Cardiac fibroblast (primary cell): Measurements from ENCODE around the gene SUPT3H.

Experiments used
- DNase-seq, 2 donors: peaks; one replicate each; pipeline versions ENCODE4 v3.0.0 to v3.0.0-alpha.2; 2010; ENCODE audit warnings: low read depth in 2 of 2
- H3K4me3 ChIP-seq, 2 donors: replicated peaks in 1 of 2; 1 replicate in 1 of 2; 2 replicates in 1 of 2; pipeline ENCODE4 v1.5.1; 2011; ENCODE audit warnings: low read depth in 2 of 2, low read length in 2 of 2, mild to moderate bottlenecking in 2 of 2, moderate library complexity in 1 of 2
- CTCF ChIP-seq: IDR thresholded peaks from one replicate; pipeline ENCODE4 v1.5.1; 2011; ENCODE audit warnings: low read depth, mild to moderate bottlenecking, low read length, inconsistent platforms

Gene SUPT3H

GRCh38 chr6:45328523-45328922 lies 49.2 kb downstream of the SUPT3H start:
- TF ChIP-seq CTCF = no peak
- no peak for DNase-seq
- H3K4me3 ChIP-seq = peak overlapping the region in 1 of 2 donors; percentile 24

- peak within 1 kb of the TSS in 1 of 2 donors; percentile 24 for H3K4me3 ChIP-seq
- TF ChIP-seq CTCF = no peak
- peak; percentile 85 to 91 for DNase-seq
Measured at GRCh38 chr6:45327956-45328522, 49.7 kb downstream of the SUPT3H start, which contains the start of gene RUNX2. RUNX2 (plus strand) TSS chr6:45328330; CDS start chr6:45328727, 397 bp downstream.

GRCh38 chr6:45326698-45327417 lies 50.9 kb downstream of the SUPT3H start:
- DNase-seq = no peak
- H3K4me3 ChIP-seq = no peak overlapping the region
- no peak for TF ChIP-seq CTCF

- H3K4me3 ChIP-seq = no peak overlapping the region
- no peak for DNase-seq
- TF ChIP-seq CTCF = no peak
Measured at GRCh38 chr6:45323656-45324224, 54.0 kb downstream of the SUPT3H start.

- H3K4me3 ChIP-seq = no peak overlapping the region
- DNase-seq = no peak
- TF ChIP-seq CTCF = no peak
Measured at GRCh38 chr6:45320349-45320748, 57.4 kb downstream of the SUPT3H start.

- TF ChIP-seq CTCF = no peak
- DNase-seq = peak; percentile 18 to 28
- H3K4me3 ChIP-seq = no peak overlapping the region
Measured at GRCh38 chr6:45314146-45314545, 63.6 kb downstream of the SUPT3H start.
